DND-41 (cell line): ENCODE results near the gene PSPH.

Experiments used
- ATAC-seq: fragments of 200-7000 bp; cut with Tn5 transposase; 3 replicates; pipeline ENCODE4 v1.9.1; 2021; ENCODE audit warnings: low read depth; ENCODE audit not compliant: insufficient read depth
- DNase-seq: peaks from one replicate; pipeline ENCODE4 v3.0.0-alpha.2; 2020
- H2AFZ ChIP-seq: 2 replicates; pipeline ENCODE4 v1.6.0; 2012; ENCODE audit warnings: low read depth, low read length
- H3K27ac ChIP-seq: 2 replicates; pipeline ENCODE4 v1.5.1; 2012; ENCODE audit warnings: low read length, inconsistent platforms
- H3K27me3 ChIP-seq: fragments of 200-600 bp; sonication (generic); 2 replicates; pipeline ENCODE4 v1.6.0; 2012; ENCODE audit warnings: low read length, mild to moderate bottlenecking, inconsistent platforms; ENCODE audit not compliant: insufficient read depth, poor library complexity
- H3K36me3 ChIP-seq: 2 replicates; pipeline ENCODE4 v1.5.1; 2012; ENCODE audit warnings: low read length, inconsistent platforms; ENCODE audit not compliant: insufficient read depth
- H3K4me1 ChIP-seq: 2 replicates; pipeline ENCODE4 v1.5.1; 2012; ENCODE audit warnings: mild to moderate bottlenecking, low read length; ENCODE audit not compliant: insufficient read depth
- H3K4me2 ChIP-seq: 2 replicates; pipeline ENCODE4 v1.6.0; 2012; ENCODE audit warnings: mild to moderate bottlenecking, moderate library complexity, low read length, inconsistent platforms; ENCODE audit not compliant: insufficient read depth
- H3K4me3 ChIP-seq, 2 experiments: fragments of 200-600 bp in 1 of 2; shearing (Covaris generic) in 1 of 2; 2 replicates each; pipeline ENCODE4 v1.5.1; 2012 to 2016; ENCODE audit warnings: inconsistent platforms in 2 of 2, low read length in 2 of 2, mild to moderate bottlenecking in 2 of 2, low read depth in 1 of 2, moderate library complexity in 1 of 2
- H3K79me2 ChIP-seq: 2 replicates; pipeline ENCODE4 v1.6.0; 2012; ENCODE audit warnings: low read length, inconsistent platforms; ENCODE audit not compliant: insufficient read depth
- H3K9ac ChIP-seq: 2 replicates; pipeline ENCODE4 v1.6.0; 2012; ENCODE audit warnings: low read depth, mild to moderate bottlenecking, inconsistent platforms, low read length, moderate library complexity
- H3K9me3 ChIP-seq: 2 replicates; pipeline ENCODE4 v1.5.1; 2012; ENCODE audit warnings: low read length, moderate library complexity, mild to moderate bottlenecking, inconsistent platforms; ENCODE audit not compliant: insufficient read depth, severe bottlenecking
- H4K20me1 ChIP-seq: 2 replicates; pipeline ENCODE4 v1.6.0; 2012; ENCODE audit warnings: low read length; ENCODE audit not compliant: insufficient read depth
- CTCF ChIP-seq: IDR thresholded peaks from 2 replicates; pipeline ENCODE4 v1.5.1; 2012; ENCODE audit warnings: borderline replicate concordance, low read length, moderate library complexity, mild to moderate bottlenecking; ENCODE audit not compliant: poor library complexity, severe bottlenecking; ENCODE audit errors: extremely low read depth
- EZH2 ChIP-seq: IDR thresholded peaks from 3 replicates; pipeline ENCODE4 v1.6.1; 2012; ENCODE audit warnings: borderline replicate concordance, low read depth, mild to moderate bottlenecking, moderate library complexity, low read length, inconsistent platforms; ENCODE audit not compliant: severe bottlenecking

PSPH gene

GRCh38 chr7:56087445-56087844 lies 36.2 kb upstream of the PSPH start:
- no peaks in the 10 kb centered on the region for H3K27me3 ChIP-seq
- no peak for TF ChIP-seq EZH2
- TF ChIP-seq CTCF: no peak
- ATAC-seq: no peak

GRCh38 chr7:56086761-56087160 lies 35.5 kb upstream of the PSPH start:
- no peaks in the 10 kb centered on the region for H4K20me1 ChIP-seq
- H2AFZ ChIP-seq: no peak overlapping the region
- no peak overlapping the region for H3K4me2 ChIP-seq
- H3K27me3 ChIP-seq: no peaks in the 10 kb centered on the region
- H3K4me1 ChIP-seq: no peaks in the 10 kb centered on the region
- TF ChIP-seq CTCF: no peak
- TF ChIP-seq EZH2: no peak
- DNase-seq (no peak), ATAC-seq (no peak)
- no peaks in the 10 kb centered on the region for H3K9me3 ChIP-seq
- H3K27ac ChIP-seq: no peak overlapping the region
- no peak overlapping the region for H3K9ac ChIP-seq
- H3K79me2 ChIP-seq: no peaks in the 10 kb centered on the region
- H3K36me3 ChIP-seq: peaks cover 22% of the 10 kb centered on the region
- no peak overlapping the region for H3K4me3 ChIP-seq

More at GRCh38 chr7:56087445-56087844, 36.2 kb upstream of the PSPH start:
- H3K4me1 ChIP-seq: no peaks in the 10 kb centered on the region
- H3K4me2 ChIP-seq: no peak overlapping the region
- no peak overlapping the region for H3K27ac ChIP-seq
- no peaks in the 10 kb centered on the region for H3K79me2 ChIP-seq
- H3K36me3 ChIP-seq: peaks cover 18% of the 10 kb centered on the region
- DNase-seq: no peak
- no peak overlapping the region for H2AFZ ChIP-seq
- H4K20me1 ChIP-seq: no peaks in the 10 kb centered on the region
- H3K9ac ChIP-seq: no peak overlapping the region
- H3K4me3 ChIP-seq: no peak overlapping the region
- no peaks in the 10 kb centered on the region for H3K9me3 ChIP-seq

- no peak overlapping the region for H3K4me2 ChIP-seq
- DNase-seq (no peak), ATAC-seq (no peak)
- no peak overlapping the region for H2AFZ ChIP-seq
- TF ChIP-seq EZH2 (no peak), CTCF (no peak)
- H3K27me3 ChIP-seq: no peaks in the 10 kb centered on the region
- no peak overlapping the region for H3K4me3 ChIP-seq
- H3K9ac ChIP-seq: no peak overlapping the region
- H3K79me2 ChIP-seq: no peaks in the 10 kb centered on the region
- no peaks in the 10 kb centered on the region for H3K9me3 ChIP-seq
- H3K27ac ChIP-seq: no peak overlapping the region
- H3K4me1 ChIP-seq: no peaks in the 10 kb centered on the region
- H3K36me3 ChIP-seq: peaks cover 48% of the 10 kb centered on the region
- 0 out of 2 replicates have a peak, but pooled peaks cover 6% of the 10 kb centered on the region for H4K20me1 ChIP-seq
Observed at GRCh38 chr7:56083150-56083785, 32.0 kb upstream of the PSPH start.
